Stomach (tissue), 4 donors: ENCODE results near the gene GOLM1.
"Not testable (repeated sequence)": the region's sequence is repeated elsewhere in the genome, so short reads cannot be mapped to it uniquely, and the experiment has no call there.

Source experiments
- CTCF ChIP-seq, 7 experiments: fragments of 450-650 bp in 4 of 7; fragments of 200-600 bp in 3 of 7; sonication (generic) in 3 of 7; IDR thresholded peaks; one replicate each; pipeline ENCODE4 v1.5.1; 2016 to 2019; ENCODE audit warnings: antibody characterized with exemption in 7 of 7, control low read depth in 2 of 7, mild to moderate bottlenecking in 1 of 7
- POLR2A ChIP-seq, 4 donors: fragments of 450-650 bp; IDR thresholded peaks; one replicate each; pipeline ENCODE4 v1.6.1; 2016; ENCODE audit warnings: antibody characterized with exemption in 4 of 4, control low read depth in 2 of 4, mild to moderate bottlenecking in 1 of 4, moderate library complexity in 1 of 4

GRCh38 chr9:86048018-86048742 lies 51.2 kb downstream of the GOLM1 start:
- TF ChIP-seq CTCF, POLR2A (IDR thresholded peaks at IDR 0.05): not testable (repeated sequence)
